Activated naive CD8-positive, alpha-beta T cell treated with anti-CD3 and anti-CD28 coated beads, Interleukin-2, amount 50 U/mL, for 24 hours (primary cell): Measurements from ENCODE around the gene WDR6.

Experiments used
- ATAC-seq: fragments of 150-1000 bp; cut with Tn5 transposase; one replicate; pipeline ENCODE4 v1.10.0; 2021
- DNase-seq: peaks from one replicate; pipeline ENCODE4 v3.0.0; 2021
- H3K27ac Mint-ChIP-seq: one replicate; pipeline ENCODE4 v1.8.0; 2021; ENCODE audit warnings: mild to moderate bottlenecking, mixed read lengths
- H3K27me3 Mint-ChIP-seq: one replicate; pipeline ENCODE4 v1.8.0; 2021; ENCODE audit warnings: mixed read lengths
- H3K36me3 Mint-ChIP-seq: one replicate; pipeline ENCODE4 v1.8.0; 2021; ENCODE audit warnings: low read depth, mixed read lengths
- H3K4me1 Mint-ChIP-seq: one replicate; pipeline ENCODE4 v1.8.0; 2021; ENCODE audit warnings: mixed read lengths
- H3K4me3 Mint-ChIP-seq: one replicate; pipeline ENCODE4 v1.8.0; 2021; ENCODE audit warnings: mild to moderate bottlenecking, moderate library complexity, mixed read lengths
- H3K9me3 Mint-ChIP-seq: one replicate; pipeline ENCODE4 v1.8.0; 2021; ENCODE audit warnings: mixed read lengths

Gene WDR6

GRCh38 chr3:49007068-49007770 lies at the start of gene WDR6:
Gene WDR6 (plus strand): TSS chr3:49007391. CDS start chr3:49007432, 41 bp downstream.
- H3K9me3 Mint-ChIP-seq, result no peaks in the 10 kb centered on the region
- H3K36me3 Mint-ChIP-seq, result peaks cover 15% of the 10 kb centered on the region
- ATAC-seq (peak; percentile 92), DNase-seq (peak; percentile 97)
- H3K4me1 Mint-ChIP-seq, result peaks cover 17% of the 10 kb centered on the region
- H3K4me3 Mint-ChIP-seq, result peak within 1 kb of the TSS; percentile 99
- peak within 1 kb of the TSS; percentile 99 for H3K27ac Mint-ChIP-seq
- H3K27me3 Mint-ChIP-seq, result no peaks in the 10 kb centered on the region

GRCh38 chr3:48960841-48961413 lies 46.3 kb upstream of the WDR6 start:
- no peaks in the 10 kb centered on the region for H3K9me3 Mint-ChIP-seq
- no peak overlapping the region for H3K27ac Mint-ChIP-seq
- peaks cover under 1% of the 10 kb centered on the region for H3K4me1 Mint-ChIP-seq
- no peaks in the 10 kb centered on the region for H3K27me3 Mint-ChIP-seq
- peaks cover 35% of the 10 kb centered on the region for H3K36me3 Mint-ChIP-seq
- no peak for DNase-seq
- no peak overlapping the region for H3K4me3 Mint-ChIP-seq
- ATAC-seq, result no peak

- Mint-ChIP-seq H3K4me3 (no peak overlapping the region), H3K27ac (no peak overlapping the region), H3K27me3 (no peaks in the 10 kb centered on the region), H3K9me3 (no peaks in the 10 kb centered on the region), H3K4me1 (peaks cover 8% of the 10 kb centered on the region), H3K36me3 (peaks cover 44% of the 10 kb centered on the region)
- no peak for DNase-seq
- peak; percentile 52 for ATAC-seq
These were observed 44.9 kb upstream of the WDR6 start for GRCh38 chr3:48962340-48962739.

DNA sequence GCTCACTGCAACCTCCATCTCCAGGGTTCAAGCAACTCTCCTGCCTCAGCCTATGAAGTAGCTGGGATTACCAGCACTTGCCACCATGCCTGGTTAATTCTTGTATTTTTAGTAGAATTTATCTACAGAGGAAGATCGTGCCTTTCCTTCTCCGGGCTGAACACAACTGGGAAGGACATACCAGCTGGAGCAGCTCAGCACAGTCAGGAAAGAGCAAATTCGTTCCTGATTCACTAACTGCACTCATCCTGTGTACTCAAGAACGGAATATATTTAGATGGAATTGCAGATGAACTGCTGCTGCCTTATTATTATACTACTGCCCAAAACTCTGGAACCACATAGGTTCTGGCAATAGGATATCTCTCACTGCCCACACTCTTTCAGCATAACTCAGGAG lies 44.3 kb upstream of the WDR6 start:
- Mint-ChIP-seq H3K36me3 (peaks cover 44% of the 10 kb centered on the region), H3K4me1 (peaks cover 8% of the 10 kb centered on the region), H3K27ac (no peak overlapping the region), H3K4me3 (no peak overlapping the region), H3K27me3 (no peaks in the 10 kb centered on the region), H3K9me3 (no peaks in the 10 kb centered on the region)
- DNase-seq (no peak), ATAC-seq (no peak)

- no peaks in the 10 kb centered on the region for H3K27me3 Mint-ChIP-seq
- no peak for ATAC-seq
- no peak overlapping the region for H3K4me3 Mint-ChIP-seq
- DNase-seq, result no peak
- peaks cover 8% of the 10 kb centered on the region for H3K4me1 Mint-ChIP-seq
- no peak overlapping the region for H3K27ac Mint-ChIP-seq
- no peaks in the 10 kb centered on the region for H3K9me3 Mint-ChIP-seq
- H3K36me3 Mint-ChIP-seq, result peaks cover 47% of the 10 kb centered on the region
These were observed 43.6 kb upstream of the WDR6 start for GRCh38 chr3:48963591-48963990.

DNA sequence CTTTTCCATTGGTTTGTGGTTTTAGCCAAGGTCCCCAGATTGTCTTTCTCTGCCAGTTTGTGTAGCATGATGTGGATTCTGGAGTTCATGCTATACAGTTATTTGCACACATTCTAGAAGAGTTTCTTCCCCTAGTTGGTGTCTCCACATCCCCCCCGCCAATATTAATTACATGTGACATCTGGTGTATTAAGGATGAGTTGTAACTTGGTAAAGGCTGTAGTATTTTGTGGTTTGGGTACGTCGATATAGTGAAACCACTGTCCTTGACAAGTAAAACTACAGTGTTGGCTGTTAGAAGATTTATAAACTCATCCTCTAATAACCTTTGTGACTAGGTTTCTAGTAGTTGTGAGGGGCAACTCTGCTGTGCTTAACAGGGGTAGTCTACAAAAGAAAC lies 40.8 kb upstream of the WDR6 start:
- Mint-ChIP-seq H3K9me3 (no peaks in the 10 kb centered on the region), H3K27ac (no peak overlapping the region), H3K27me3 (no peaks in the 10 kb centered on the region), H3K4me1 (peaks cover 8% of the 10 kb centered on the region), H3K4me3 (no peak overlapping the region), H3K36me3 (peaks cover 60% of the 10 kb centered on the region)
- no peak for DNase-seq
- ATAC-seq, result no peak

- Mint-ChIP-seq H3K27me3 (no peaks in the 10 kb centered on the region), H3K27ac (no peak overlapping the region), H3K4me1 (peaks cover 8% of the 10 kb centered on the region), H3K4me3 (no peak overlapping the region), H3K36me3 (peaks cover 64% of the 10 kb centered on the region), H3K9me3 (no peaks in the 10 kb centered on the region)
- DNase-seq, result no peak
- no peak for ATAC-seq
These were observed 40.3 kb upstream of the WDR6 start for GRCh38 chr3:48966876-48967361.

DNA sequence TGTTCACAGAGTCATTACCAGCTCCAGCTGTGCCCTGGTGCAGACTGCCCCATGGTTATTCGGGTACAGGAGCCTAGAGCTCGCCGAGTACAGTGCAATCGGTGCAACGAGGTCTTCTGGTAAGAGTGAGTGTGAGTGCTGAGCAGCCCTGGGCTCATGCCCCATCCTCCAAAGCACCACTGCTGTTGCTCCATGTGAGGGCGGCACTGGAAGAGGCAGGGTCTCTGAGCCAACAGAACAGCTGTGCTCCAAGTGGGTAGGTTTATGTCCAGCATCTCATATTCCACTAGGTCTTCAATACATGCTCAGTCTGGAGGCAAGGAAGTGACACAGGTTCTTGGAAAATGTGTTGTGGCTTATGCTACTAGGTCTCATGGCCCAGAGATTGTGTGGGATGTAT lies 36.6 kb upstream of the WDR6 start:
- no peak for DNase-seq
- no peak for ATAC-seq
- Mint-ChIP-seq H3K4me3 (no peak overlapping the region), H3K27ac (no peak overlapping the region), H3K9me3 (no peaks in the 10 kb centered on the region), H3K27me3 (no peaks in the 10 kb centered on the region), H3K4me1 (peaks cover 8% of the 10 kb centered on the region), H3K36me3 (peaks cover 67% of the 10 kb centered on the region)

- Mint-ChIP-seq H3K9me3 (no peaks in the 10 kb centered on the region), H3K4me3 (no peak overlapping the region), H3K4me1 (no peaks in the 10 kb centered on the region), H3K36me3 (peaks cover 48% of the 10 kb centered on the region), H3K27me3 (no peaks in the 10 kb centered on the region), H3K27ac (peak overlapping the region; percentile 31)
- DNase-seq (no peak), ATAC-seq (no peak)
These were observed 32.9 kb upstream of the WDR6 start for GRCh38 chr3:48974076-48974864.

DNA sequence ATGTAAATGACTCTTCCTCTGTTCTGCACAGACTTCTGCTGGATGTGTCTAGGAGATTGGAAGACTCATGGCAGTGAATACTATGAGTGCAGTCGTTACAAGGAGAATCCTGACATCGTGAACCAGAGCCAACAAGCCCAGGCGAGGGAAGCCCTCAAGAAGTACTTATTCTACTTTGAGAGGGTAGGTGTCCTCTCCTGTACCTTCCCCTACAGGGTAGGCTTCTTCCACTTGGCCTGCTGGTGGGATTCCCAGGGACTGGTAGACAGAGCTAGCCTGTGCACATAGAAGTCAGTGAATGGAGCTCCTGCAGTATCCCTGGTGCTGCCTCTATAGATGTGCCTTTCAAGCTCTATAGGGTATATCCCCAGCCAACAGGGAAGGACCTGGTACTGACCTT lies 27.7 kb upstream of the WDR6 start:
- H3K4me1 Mint-ChIP-seq, result no peaks in the 10 kb centered on the region
- H3K27ac Mint-ChIP-seq, result no peak overlapping the region
- H3K27me3 Mint-ChIP-seq, result no peaks in the 10 kb centered on the region
- peaks cover 49% of the 10 kb centered on the region for H3K36me3 Mint-ChIP-seq
- no peak overlapping the region for H3K4me3 Mint-ChIP-seq
- ATAC-seq, result no peak
- no peak for DNase-seq
- H3K9me3 Mint-ChIP-seq, result no peaks in the 10 kb centered on the region

DNA sequence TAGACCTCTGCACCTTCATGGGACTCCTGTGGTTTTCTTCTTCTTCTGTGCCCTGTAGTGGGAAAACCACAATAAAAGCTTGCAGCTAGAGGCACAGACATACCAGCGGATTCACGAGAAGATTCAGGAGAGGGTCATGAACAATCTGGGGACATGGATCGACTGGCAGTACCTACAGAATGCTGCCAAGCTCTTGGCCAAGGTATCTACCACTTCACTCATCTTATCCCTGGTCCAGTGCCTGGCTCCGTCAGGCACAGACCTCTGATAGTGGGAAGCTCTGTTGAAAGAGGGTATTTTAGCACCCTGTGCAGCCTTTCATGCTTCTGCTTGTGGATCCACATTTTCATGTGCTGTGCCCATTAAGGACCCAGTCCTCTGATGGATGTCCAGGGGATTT lies 26.9 kb upstream of the WDR6 start:
- ATAC-seq (no peak), DNase-seq (no peak)
- H3K27ac Mint-ChIP-seq, result no peak overlapping the region
- no peaks in the 10 kb centered on the region for H3K27me3 Mint-ChIP-seq
- peaks cover 42% of the 10 kb centered on the region for H3K36me3 Mint-ChIP-seq
- no peaks in the 10 kb centered on the region for H3K4me1 Mint-ChIP-seq
- H3K9me3 Mint-ChIP-seq, result no peaks in the 10 kb centered on the region
- no peak overlapping the region for H3K4me3 Mint-ChIP-seq

DNA sequence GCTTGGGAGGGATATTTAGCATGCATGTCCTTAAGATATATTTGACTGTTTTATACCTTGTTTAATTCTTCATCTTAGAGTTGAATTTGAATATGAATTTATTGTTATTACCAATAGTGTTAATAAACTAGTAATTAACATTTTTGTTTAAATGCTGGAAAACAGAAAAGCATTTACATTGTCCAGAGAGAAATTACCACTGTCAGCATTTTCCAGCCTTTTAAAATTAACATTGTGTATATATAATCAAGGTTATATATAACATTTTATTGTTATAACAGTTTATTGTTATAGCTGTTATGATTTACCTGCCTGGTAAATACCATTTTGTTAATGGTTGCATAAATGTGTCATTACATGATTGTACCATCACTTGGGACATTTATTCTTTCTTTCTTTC lies 25.2 kb upstream of the WDR6 start:
- Mint-ChIP-seq H3K36me3 (peaks cover 38% of the 10 kb centered on the region), H3K4me1 (no peaks in the 10 kb centered on the region), H3K4me3 (no peak overlapping the region), H3K27me3 (no peaks in the 10 kb centered on the region), H3K27ac (no peak overlapping the region), H3K9me3 (no peaks in the 10 kb centered on the region)
- ATAC-seq, result no peak
- no peak for DNase-seq

DNA sequence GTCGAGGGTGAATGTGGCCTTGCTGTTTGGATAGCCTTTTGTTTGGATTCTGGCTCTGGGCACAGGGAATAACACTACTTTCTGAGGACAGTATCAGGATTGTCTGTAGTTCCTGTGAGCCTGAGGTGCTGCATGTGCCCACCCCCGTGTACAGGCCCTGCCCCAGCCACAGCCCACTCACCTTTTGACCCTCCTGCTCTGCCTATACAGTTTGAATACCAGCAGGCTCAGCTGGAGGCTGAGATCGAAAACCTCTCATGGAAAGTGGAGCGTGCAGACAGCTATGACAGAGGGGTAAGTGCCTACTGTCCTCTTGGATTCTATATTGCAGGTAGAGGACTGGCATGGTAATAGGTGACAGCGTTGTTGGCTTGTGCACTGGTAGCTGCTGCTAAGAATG lies 24.5 kb upstream of the WDR6 start:
- peaks cover 38% of the 10 kb centered on the region for H3K36me3 Mint-ChIP-seq
- peaks cover 2% of the 10 kb centered on the region for H3K4me1 Mint-ChIP-seq
- H3K27me3 Mint-ChIP-seq, result no peaks in the 10 kb centered on the region
- no peak overlapping the region for H3K27ac Mint-ChIP-seq
- H3K4me3 Mint-ChIP-seq, result no peak overlapping the region
- ATAC-seq (no peak), DNase-seq (no peak)
- no peaks in the 10 kb centered on the region for H3K9me3 Mint-ChIP-seq

DNA sequence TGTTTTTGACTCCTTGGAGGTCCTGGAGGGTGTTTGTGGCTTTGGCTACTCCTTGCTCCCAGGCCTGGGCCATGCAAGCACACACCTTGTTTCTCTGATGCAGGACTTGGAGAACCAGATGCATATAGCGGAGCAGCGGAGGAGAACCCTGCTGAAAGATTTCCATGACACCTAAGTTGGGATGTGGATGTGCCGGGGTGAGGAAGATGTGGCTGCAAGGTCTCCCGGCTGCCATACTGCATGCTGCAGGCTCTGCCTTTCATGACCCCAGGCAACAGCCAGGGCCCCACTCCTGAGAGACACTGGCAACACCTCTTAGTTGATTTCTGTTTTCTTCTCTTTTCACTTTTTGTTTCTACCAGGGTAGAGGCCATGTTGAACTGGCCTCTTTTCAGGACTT lies 24.1 kb upstream of the WDR6 start:
- peaks cover 40% of the 10 kb centered on the region for H3K36me3 Mint-ChIP-seq
- H3K27ac Mint-ChIP-seq, result no peak overlapping the region
- H3K27me3 Mint-ChIP-seq, result no peaks in the 10 kb centered on the region
- ATAC-seq (no peak), DNase-seq (no peak)
- H3K9me3 Mint-ChIP-seq, result no peaks in the 10 kb centered on the region
- H3K4me3 Mint-ChIP-seq, result no peak overlapping the region
- peaks cover 5% of the 10 kb centered on the region for H3K4me1 Mint-ChIP-seq

GRCh38 chr3:48984663-48985062 lies 22.5 kb upstream of the WDR6 start:
- Mint-ChIP-seq H3K36me3 (peaks cover 33% of the 10 kb centered on the region), H3K27me3 (no peaks in the 10 kb centered on the region), H3K4me3 (no peak overlapping the region), H3K4me1 (peaks cover 18% of the 10 kb centered on the region), H3K27ac (no peak overlapping the region), H3K9me3 (no peaks in the 10 kb centered on the region)
- no peak for DNase-seq
- no peak for ATAC-seq
